Measurements from ENCODE around the gene PRKCA. TPM values are rescaled to one million over a fixed set of nuclear protein-coding genes. Genes with fewer than 3 reads are reported as not detected.

Gene PRKCA
- polyA plus RNA-seq, 1 experiment, result 66.8 TPM

DNA sequence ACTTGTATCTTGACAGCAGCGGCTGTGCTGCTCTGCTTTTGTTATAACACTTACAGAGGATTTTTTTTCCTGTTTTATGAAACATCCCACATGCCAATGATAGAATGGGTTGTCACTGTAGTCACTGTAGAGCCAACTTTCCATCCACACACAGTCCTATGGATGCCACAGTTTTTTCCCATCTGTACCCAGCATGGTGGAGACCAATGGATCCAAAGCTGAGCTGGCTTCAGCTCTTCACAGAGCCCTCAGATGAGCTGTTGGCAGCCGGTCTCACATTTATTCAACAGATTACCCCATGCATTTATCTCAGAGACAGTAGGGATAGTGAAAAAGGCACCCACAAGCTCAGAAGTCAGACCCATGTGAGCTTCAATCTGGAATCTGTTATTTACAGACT is 441.1 kb downstream of the PRKCA start:
- Histone ChIP-seq H3K4me3 (ENCODE audit: low read depth, low read length) (no peak overlapping the region), H3K9me3 (ENCODE audit: control insufficient read depth, insufficient read depth, low read length) (no peaks in the 10 kb centered on the region; the same call in 1 of the 2 replicates), H3K27me3 (ENCODE audit: control insufficient read depth, insufficient read depth, low read length) (no peaks in the 10 kb centered on the region), H3K27ac (ENCODE audit: low read depth, low read length) (no peak overlapping the region)
- DNase-seq (ENCODE audit: low read depth, low spot score), result no peak
- ChIA-PET CTCF (interaction anchor here (0.5 kb wide), 1 partner anchor 16 kb away, joined by 3 read pairs; no protein-coding TSS in a partner anchor), POLR2A (no interaction called here)
- TF ChIP-seq, protein P1, sequence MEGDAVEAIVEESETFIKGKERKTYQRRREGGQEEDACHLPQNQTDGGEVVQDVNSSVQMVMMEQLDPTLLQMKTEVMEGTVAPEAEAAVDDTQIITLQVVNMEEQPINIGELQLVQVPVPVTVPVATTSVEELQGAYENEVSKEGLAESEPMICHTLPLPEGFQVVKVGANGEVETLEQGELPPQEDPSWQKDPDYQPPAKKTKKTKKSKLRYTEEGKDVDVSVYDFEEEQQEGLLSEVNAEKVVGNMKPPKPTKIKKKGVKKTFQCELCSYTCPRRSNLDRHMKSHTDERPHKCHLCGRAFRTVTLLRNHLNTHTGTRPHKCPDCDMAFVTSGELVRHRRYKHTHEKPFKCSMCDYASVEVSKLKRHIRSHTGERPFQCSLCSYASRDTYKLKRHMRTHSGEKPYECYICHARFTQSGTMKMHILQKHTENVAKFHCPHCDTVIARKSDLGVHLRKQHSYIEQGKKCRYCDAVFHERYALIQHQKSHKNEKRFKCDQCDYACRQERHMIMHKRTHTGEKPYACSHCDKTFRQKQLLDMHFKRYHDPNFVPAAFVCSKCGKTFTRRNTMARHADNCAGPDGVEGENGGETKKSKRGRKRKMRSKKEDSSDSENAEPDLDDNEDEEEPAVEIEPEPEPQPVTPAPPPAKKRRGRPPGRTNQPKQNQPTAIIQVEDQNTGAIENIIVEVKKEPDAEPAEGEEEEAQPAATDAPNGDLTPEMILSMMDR (IDR thresholded peaks at IDR 0.05; ENCODE audit: low read depth, low read length), result no peak

DNA sequence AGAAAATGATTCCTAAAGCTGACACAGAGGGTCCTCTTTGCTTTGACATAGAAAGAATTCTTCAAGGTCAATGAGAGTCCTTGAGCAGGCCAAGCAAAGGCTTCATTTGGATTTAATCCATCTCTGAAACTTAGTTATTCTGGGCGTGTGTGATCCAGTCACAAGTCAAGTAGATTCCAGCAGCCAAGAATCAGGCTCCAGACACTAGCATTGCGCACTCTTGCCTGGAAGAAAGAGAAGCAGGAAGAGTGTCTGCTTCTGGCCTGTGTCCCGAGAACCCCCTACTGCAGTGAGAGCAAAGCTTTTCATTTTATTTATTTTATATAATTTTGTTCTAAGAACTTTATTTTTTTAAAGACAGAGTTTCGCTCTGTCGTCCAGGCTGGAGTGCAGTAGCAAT is 444.3 kb downstream of the PRKCA start:
- Histone ChIP-seq H3K9me3 (ENCODE audit: control insufficient read depth, insufficient read depth, low read length) (no peaks in the 10 kb centered on the region; the same call in 1 of the 2 replicates), H3K27ac (ENCODE audit: low read depth, low read length) (no peak overlapping the region), H3K4me3 (ENCODE audit: low read depth, low read length) (no peak overlapping the region), H3K27me3 (ENCODE audit: control insufficient read depth, insufficient read depth, low read length) (no peaks in the 10 kb centered on the region)
- ChIA-PET CTCF (no interaction called here), POLR2A (no interaction called here)
- TF ChIP-seq, protein P1 (IDR thresholded peaks at IDR 0.05; ENCODE audit: low read depth, low read length), result no peak
- DNase-seq (ENCODE audit: low read depth, low spot score), result no peak

DNA sequence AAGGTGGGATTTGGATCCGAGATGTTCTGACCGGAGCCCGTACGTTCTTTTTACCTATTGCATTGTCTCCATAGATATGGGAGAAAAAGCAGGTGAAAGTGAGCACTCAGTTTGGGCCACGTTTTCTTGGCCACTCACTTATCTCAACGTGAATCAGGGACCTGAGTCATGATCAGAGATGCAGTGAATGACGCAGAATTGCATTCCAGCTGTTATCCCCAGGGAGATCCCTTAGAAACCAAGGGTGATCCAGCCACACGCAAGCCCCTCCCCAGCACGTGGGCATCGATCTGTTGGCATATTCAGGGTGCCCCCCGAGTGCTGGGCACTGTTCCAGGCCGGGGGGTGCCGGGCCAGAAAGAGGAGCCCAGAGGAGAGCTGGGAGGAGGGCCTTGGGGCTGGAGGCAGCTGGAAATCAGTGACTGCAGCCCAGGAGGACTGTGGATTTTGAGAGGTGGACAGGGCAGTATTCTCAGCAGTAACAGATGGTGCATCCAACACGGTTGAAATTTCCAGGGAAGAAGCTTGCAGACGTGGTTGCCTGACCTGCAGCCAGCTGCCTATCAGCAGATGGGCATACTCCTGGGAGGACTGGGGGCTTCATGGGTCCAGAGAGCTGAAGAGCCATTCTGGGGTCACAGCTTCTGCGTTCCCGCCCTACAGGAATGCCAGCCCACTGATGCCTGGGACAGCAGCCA is 445.3 kb downstream of the PRKCA start:
- ChIA-PET CTCF (no interaction called here), POLR2A (no interaction called here)
- DNase-seq (ENCODE audit: low read depth, low spot score), result peak; percentile 15
- Histone ChIP-seq H3K9me3 (ENCODE audit: control insufficient read depth, insufficient read depth, low read length) (no peaks in the 10 kb centered on the region; the same call in 1 of the 2 replicates), H3K27ac (ENCODE audit: low read depth, low read length) (peak overlapping the region; percentile 61), H3K27me3 (ENCODE audit: control insufficient read depth, insufficient read depth, low read length) (no peaks in the 10 kb centered on the region), H3K4me3 (ENCODE audit: low read depth, low read length) (no peak overlapping the region)
- TF ChIP-seq, protein P1 (IDR thresholded peaks at IDR 0.05; ENCODE audit: low read depth, low read length), result no peak

DNA sequence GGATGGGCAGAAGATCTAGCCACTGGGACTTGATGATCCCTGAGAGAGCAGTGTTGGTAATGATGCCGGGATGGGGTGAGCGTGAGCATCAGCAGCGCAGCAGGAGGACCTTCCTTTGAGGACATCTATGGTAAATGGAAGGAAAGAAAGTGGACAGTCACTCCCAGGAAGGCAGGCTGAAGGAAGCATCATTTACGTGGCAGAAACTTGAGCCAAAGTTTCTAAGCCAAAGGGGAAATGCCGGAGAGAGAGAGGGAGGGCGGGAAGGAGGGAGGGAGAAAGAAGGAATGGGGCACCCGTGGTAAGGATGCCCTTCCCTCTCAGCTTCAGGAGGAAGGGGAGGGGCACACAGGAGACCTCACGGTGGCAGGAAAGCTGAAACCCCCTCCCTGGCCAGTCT is 446.2 kb downstream of the PRKCA start:
- TF ChIP-seq, protein P1 (IDR thresholded peaks at IDR 0.05; ENCODE audit: low read depth, low read length), result no peak

DNA sequence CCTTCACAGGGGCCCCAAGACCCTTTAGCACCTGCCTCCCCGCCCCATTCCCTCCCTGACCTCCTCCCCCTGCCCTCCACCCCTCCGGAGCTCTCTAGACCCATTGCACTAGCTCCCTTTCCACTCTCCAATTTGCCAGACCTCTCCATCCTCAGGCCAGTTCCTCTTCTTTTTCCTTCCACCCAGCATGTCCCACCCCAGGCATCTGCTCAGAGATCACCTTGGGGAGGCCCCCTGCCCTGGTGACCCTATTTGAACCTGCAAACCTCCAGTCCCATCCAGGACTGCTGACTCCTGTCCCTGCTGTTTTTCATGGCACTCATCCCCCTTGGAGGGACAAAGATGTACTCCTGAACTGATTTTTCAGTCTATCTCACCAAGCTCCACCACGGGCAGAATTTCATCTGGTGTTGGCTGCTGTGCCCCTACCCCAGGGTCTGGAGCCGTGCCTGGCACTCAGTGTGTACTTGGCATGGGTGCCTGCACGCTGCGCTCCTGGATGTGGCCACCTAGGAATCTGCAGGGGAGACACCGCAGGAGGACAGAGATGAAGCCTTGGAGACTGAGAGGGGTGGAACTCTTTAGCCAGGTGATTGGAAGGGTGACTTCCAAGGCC is 446.9 kb downstream of the PRKCA start:
- TF ChIP-seq, protein P1 (IDR thresholded peaks at IDR 0.05; ENCODE audit: low read depth, low read length), result no peak
- Histone ChIP-seq H3K9me3 (ENCODE audit: control insufficient read depth, insufficient read depth, low read length) (no peaks in the 10 kb centered on the region; the same call in 1 of the 2 replicates), H3K27me3 (ENCODE audit: control insufficient read depth, insufficient read depth, low read length) (no peaks in the 10 kb centered on the region), H3K27ac (ENCODE audit: low read depth, low read length) (no peak overlapping the region), H3K4me3 (ENCODE audit: low read depth, low read length) (no peak overlapping the region)
- ChIA-PET CTCF (interaction anchor here (0.5 kb wide), 1 partner anchor 8 kb away, joined by 4 read pairs; no protein-coding TSS in a partner anchor), POLR2A (no interaction called here)
- no peak for DNase-seq (ENCODE audit: low read depth, low spot score)

More for the DNA sequence above, 446.2 kb downstream of the PRKCA start:
- Histone ChIP-seq H3K9me3 (ENCODE audit: control insufficient read depth, insufficient read depth, low read length) (no peaks in the 10 kb centered on the region; the same call in 1 of the 2 replicates), H3K27ac (ENCODE audit: low read depth, low read length) (no peak overlapping the region), H3K27me3 (ENCODE audit: control insufficient read depth, insufficient read depth, low read length) (no peaks in the 10 kb centered on the region), H3K4me3 (ENCODE audit: low read depth, low read length) (no peak overlapping the region)
- ChIA-PET CTCF (no interaction called here), POLR2A (no interaction called here)
- no peak for DNase-seq (ENCODE audit: low read depth, low spot score)
